Suprapubic skin (tissue), 4 donors: ENCODE data around the gene MUC5AC. TPM values are rescaled to one million over a fixed set of nuclear protein-coding genes. Genes with fewer than 3 reads are reported as not detected.

ENCODE experiments used
- DNase-seq, 2 donors: peaks; one replicate each; pipeline ENCODE4 v3.0.0-alpha.2; 2019; ENCODE audit warnings: low spot score in 2 of 2
- H3K27ac ChIP-seq: fragments of 200-600 bp; sonication (generic); one replicate; pipeline ENCODE4 v1.5.1; 2019
- H3K27me3 ChIP-seq: fragments of 200-600 bp; sonication (generic); one replicate; pipeline ENCODE4 v1.5.1; 2019
- H3K36me3 ChIP-seq: fragments of 200-600 bp; sonication (generic); one replicate; pipeline ENCODE4 v1.5.1; 2019
- H3K4me1 ChIP-seq: fragments of 200-600 bp; sonication (generic); one replicate; pipeline ENCODE4 v1.5.1; 2019
- H3K4me3 ChIP-seq: fragments of 200-600 bp; sonication (generic); one replicate; pipeline ENCODE4 v1.5.1; 2019; ENCODE audit warnings: mild to moderate bottlenecking
- H3K9me3 ChIP-seq: fragments of 200-600 bp; sonication (generic); one replicate; pipeline ENCODE4 v1.5.1; 2019
- EP300 ChIP-seq: sonication (generic); formaldehyde crosslinking; IDR thresholded peaks from one replicate; pipeline ENCODE4 v1.6.1; 2017; ENCODE audit warnings: antibody characterized with exemption
- POLR2A ChIP-seq, 2 donors: fragments of 450-650 bp; IDR thresholded peaks; one replicate each; pipeline ENCODE4 v1.6.1; 2017; ENCODE audit warnings: antibody characterized with exemption in 2 of 2, mild to moderate bottlenecking in 2 of 2, moderate library complexity in 2 of 2
- POLR2AphosphoS5 ChIP-seq, 3 donors: sonication (generic); formaldehyde crosslinking; IDR thresholded peaks; one replicate each; pipeline ENCODE4 v1.6.1; 2017; ENCODE audit warnings: antibody characterized with exemption in 3 of 3
- WGBS: methylation state at CpG from one replicate; pipeline ENCODE4 v1.1.5; 2018; 5-methylcytosine and 5-hydroxymethylcytosine counted together
- total RNA-seq, 4 donors: library from RNA; depleted of rRNA; stranded (reverse); fragments of >200 nt; gene quantifications; one replicate each; pipeline ENCODE4 v1.1.0, GENCODE V29; 2016
- TF ChIP-seq, protein P1 (sequence below), 2 donors: fragments of 200-600 bp in 1 of 2; fragments of 450-650 bp in 1 of 2; sonication (generic) in 1 of 2; IDR thresholded peaks; one replicate each; pipeline ENCODE4 v1.5.1; 2016 to 2019; ENCODE audit warnings: antibody characterized with exemption in 2 of 2, mild to moderate bottlenecking in 1 of 2, moderate library complexity in 1 of 2

MUC5AC gene
- total RNA-seq, 4 donors from 2014 or later = not detected

DNA sequence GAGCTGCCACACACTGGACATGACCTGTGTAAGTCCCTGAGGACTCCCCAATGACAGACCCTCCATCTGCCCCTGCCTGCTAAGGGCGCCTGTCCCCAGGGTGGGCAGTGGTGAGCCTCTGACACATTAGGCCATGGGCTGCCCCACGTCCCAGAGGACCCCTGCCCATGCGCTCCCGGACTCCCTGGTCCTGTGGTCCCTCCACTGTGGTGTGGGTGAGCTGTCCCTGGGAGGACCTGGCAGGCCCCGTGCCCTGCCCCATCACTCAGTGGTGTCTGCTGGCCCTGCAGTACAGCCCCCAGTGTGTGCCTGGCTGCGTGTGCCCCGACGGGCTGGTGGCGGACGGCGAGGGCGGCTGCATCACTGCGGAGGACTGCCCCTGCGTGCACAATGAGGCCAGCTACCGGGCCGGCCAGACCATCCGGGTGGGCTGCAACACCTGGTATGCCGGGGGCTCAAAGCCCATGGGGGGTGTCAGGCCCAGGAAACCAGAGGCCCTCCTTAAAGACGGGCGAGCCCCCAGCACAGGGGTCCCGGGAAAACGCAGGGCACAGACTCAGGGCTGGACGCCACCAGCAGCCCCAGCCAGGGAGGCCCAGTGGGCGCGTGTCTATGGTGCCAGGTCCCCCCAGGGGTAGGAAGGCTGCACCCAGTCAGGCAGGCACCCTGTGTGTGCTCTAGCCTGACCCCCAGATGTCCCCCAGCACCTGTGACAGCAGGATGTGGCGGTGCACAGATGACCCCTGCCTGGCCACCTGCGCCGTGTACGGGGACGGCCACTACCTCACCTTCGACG is 18.7 kb downstream of the MUC5AC start:
- TF ChIP-seq, protein P1, sequence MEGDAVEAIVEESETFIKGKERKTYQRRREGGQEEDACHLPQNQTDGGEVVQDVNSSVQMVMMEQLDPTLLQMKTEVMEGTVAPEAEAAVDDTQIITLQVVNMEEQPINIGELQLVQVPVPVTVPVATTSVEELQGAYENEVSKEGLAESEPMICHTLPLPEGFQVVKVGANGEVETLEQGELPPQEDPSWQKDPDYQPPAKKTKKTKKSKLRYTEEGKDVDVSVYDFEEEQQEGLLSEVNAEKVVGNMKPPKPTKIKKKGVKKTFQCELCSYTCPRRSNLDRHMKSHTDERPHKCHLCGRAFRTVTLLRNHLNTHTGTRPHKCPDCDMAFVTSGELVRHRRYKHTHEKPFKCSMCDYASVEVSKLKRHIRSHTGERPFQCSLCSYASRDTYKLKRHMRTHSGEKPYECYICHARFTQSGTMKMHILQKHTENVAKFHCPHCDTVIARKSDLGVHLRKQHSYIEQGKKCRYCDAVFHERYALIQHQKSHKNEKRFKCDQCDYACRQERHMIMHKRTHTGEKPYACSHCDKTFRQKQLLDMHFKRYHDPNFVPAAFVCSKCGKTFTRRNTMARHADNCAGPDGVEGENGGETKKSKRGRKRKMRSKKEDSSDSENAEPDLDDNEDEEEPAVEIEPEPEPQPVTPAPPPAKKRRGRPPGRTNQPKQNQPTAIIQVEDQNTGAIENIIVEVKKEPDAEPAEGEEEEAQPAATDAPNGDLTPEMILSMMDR (IDR thresholded peaks at IDR 0.05) = no peak
- TF ChIP-seq POLR2AphosphoS5 (IDR thresholded peaks at IDR 0.05) (no peak), EP300 (no peak), POLR2A (IDR thresholded peaks at IDR 0.05) (no peak)
- Histone ChIP-seq H3K27me3 (peaks cover 23% of the 10 kb centered on the region), H3K4me1 (no peaks in the 10 kb centered on the region), H3K36me3 (no peaks in the 10 kb centered on the region), H3K9me3 (no peaks in the 10 kb centered on the region), H3K4me3 (no peak overlapping the region), H3K27ac (no peak overlapping the region)
- 98% methylated on average over 9 of the region's 32 CpGs for WGBS
- DNase-seq = no peak

DNA sequence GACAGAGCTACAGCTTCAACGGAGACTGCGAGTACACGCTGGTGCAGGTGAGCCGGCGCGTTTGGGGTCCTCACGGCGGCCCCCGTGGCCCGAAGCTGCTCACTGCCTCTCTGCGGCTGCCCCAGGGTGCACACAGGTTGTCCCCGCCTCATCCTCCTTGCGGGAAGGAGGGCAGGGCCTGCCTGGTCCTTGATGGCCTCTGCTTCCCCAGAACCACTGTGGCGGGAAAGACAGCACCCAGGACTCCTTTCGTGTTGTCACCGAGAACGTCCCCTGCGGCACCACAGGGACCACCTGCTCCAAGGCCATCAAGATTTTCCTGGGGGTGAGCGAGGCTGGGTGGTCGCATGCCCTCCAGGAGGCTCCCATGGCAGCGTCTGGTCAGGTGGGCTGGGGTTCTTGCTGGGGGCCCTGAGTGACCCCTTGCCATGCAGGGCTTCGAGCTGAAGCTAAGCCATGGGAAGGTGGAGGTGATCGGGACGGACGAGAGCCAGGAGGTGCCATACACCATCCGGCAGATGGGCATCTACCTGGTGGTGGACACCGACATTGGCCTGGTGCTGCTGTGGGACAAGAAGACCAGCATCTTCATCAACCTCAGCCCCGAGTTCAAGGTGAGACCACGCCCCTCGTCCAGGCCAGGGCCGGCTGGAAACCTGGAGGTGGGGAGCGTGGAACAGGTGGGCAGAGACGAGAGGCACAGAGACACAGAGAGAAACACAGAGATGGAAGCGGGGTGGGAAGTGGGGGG is 19.4 kb downstream of the MUC5AC start:
- 82% methylated on average over 14 of the region's 34 CpGs for WGBS

GRCh38 chr11:1177771-1178090 is 20.0 kb downstream of the MUC5AC start:
- WGBS = 80% methylated on average over 11 of the region's 12 CpGs
- Histone ChIP-seq H3K36me3 (no peaks in the 10 kb centered on the region), H3K4me1 (no peaks in the 10 kb centered on the region), H3K27ac (no peak overlapping the region), H3K27me3 (peaks cover 28% of the 10 kb centered on the region), H3K9me3 (no peaks in the 10 kb centered on the region), H3K4me3 (no peak overlapping the region)
- DNase-seq = no peak
- no peak for TF ChIP-seq POLR2A (IDR thresholded peaks at IDR 0.05)

More for the DNA sequence above, 19.4 kb downstream of the MUC5AC start:
- TF ChIP-seq POLR2AphosphoS5 (IDR thresholded peaks at IDR 0.05) (no peak), EP300 (no peak)
- TF ChIP-seq, protein P1 (IDR thresholded peaks at IDR 0.05) = no peak
- Histone ChIP-seq H3K27me3 (peaks cover 27% of the 10 kb centered on the region), H3K9me3 (no peaks in the 10 kb centered on the region), H3K36me3 (no peaks in the 10 kb centered on the region), H3K27ac (no peak overlapping the region), H3K4me1 (no peaks in the 10 kb centered on the region), H3K4me3 (no peak overlapping the region)
- DNase-seq = no peak

DNA sequence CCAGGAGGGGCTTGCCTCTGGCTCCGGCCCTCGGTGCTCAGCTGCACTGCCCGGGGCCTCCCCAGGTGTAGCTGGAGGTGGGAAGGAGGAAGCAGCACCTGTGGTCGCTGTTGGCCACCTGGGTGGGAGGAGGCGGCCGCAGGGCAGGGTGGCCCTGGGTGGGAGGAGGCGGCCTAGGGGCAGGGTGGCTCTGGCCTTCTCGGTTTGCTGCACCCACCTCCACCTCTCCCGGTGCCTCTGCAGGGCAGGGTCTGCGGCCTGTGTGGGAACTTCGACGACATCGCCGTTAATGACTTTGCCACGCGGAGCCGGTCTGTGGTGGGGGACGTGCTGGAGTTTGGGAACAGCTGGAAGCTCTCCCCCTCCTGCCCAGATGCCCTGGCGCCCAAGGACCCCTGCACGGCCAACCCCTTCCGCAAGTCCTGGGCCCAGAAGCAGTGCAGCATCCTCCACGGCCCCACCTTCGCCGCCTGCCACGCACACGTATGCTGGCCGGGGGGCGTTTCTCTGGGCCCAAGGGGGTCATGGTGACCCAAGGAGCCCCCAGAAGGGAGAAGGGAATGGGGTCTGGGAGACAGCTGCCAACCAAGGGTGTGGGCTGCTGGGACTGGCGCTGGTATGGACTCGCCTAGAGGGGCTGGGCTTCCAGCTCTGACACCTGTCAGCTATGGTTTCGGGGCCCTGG is 20.6 kb downstream of the MUC5AC start:
- Histone ChIP-seq H3K27me3 (peaks cover 28% of the 10 kb centered on the region), H3K36me3 (no peaks in the 10 kb centered on the region), H3K4me1 (no peaks in the 10 kb centered on the region), H3K4me3 (no peak overlapping the region), H3K27ac (no peak overlapping the region), H3K9me3 (no peaks in the 10 kb centered on the region)
- no peak for TF ChIP-seq POLR2AphosphoS5 (IDR thresholded peaks at IDR 0.05)
- TF ChIP-seq, protein P1 (IDR thresholded peaks at IDR 0.05) = no peak
- TF ChIP-seq EP300 = no peak
- no peak for TF ChIP-seq POLR2A (IDR thresholded peaks at IDR 0.05)
- no peak for DNase-seq
- WGBS = 77% methylated on average over 15 of the region's 31 CpGs

GRCh38 chr11:1178906-1179305 is 21.2 kb downstream of the MUC5AC start:
- Histone ChIP-seq H3K9me3 (no peaks in the 10 kb centered on the region), H3K27me3 (peaks cover 28% of the 10 kb centered on the region), H3K36me3 (no peaks in the 10 kb centered on the region), H3K4me1 (no peaks in the 10 kb centered on the region), H3K4me3 (no peak overlapping the region), H3K27ac (no peak overlapping the region)
- 83% methylated on average over 13 of the region's 29 CpGs for WGBS
- DNase-seq = no peak
- TF ChIP-seq EP300 (no peak), POLR2AphosphoS5 (IDR thresholded peaks at IDR 0.05) (no peak), POLR2A (IDR thresholded peaks at IDR 0.05) (no peak)
- TF ChIP-seq, protein P1 (IDR thresholded peaks at IDR 0.05) = no peak
